Measurements from ENCODE around the gene ZC3H18. TPM values are rescaled to one million over a fixed set of nuclear protein-coding genes. Genes with fewer than 3 reads are reported as not detected.

Gene ZC3H18
- total RNA-seq, 1 donor, result 13.3 TPM

- no peak for DNase-seq (ENCODE audit: low read depth)
- H3K4me3 ChIP-seq (ENCODE audit: low read depth, low read length), result no peak overlapping the region
- TF ChIP-seq CTCF (IDR thresholded peaks at IDR 0.05; ENCODE audit: insufficient read depth, low read length), result no peak
These were observed 65.6 kb downstream of the ZC3H18 start for GRCh38 chr16:88635671-88636319.

GRCh38 chr16:88636488-88637265, 66.5 kb downstream of the ZC3H18 start:
- DNase-seq (ENCODE audit: low read depth), result no peak
- H3K4me3 ChIP-seq (ENCODE audit: low read depth, low read length), result no peak overlapping the region
- TF ChIP-seq CTCF (IDR thresholded peaks at IDR 0.05; ENCODE audit: insufficient read depth, low read length), result no peak

DNA sequence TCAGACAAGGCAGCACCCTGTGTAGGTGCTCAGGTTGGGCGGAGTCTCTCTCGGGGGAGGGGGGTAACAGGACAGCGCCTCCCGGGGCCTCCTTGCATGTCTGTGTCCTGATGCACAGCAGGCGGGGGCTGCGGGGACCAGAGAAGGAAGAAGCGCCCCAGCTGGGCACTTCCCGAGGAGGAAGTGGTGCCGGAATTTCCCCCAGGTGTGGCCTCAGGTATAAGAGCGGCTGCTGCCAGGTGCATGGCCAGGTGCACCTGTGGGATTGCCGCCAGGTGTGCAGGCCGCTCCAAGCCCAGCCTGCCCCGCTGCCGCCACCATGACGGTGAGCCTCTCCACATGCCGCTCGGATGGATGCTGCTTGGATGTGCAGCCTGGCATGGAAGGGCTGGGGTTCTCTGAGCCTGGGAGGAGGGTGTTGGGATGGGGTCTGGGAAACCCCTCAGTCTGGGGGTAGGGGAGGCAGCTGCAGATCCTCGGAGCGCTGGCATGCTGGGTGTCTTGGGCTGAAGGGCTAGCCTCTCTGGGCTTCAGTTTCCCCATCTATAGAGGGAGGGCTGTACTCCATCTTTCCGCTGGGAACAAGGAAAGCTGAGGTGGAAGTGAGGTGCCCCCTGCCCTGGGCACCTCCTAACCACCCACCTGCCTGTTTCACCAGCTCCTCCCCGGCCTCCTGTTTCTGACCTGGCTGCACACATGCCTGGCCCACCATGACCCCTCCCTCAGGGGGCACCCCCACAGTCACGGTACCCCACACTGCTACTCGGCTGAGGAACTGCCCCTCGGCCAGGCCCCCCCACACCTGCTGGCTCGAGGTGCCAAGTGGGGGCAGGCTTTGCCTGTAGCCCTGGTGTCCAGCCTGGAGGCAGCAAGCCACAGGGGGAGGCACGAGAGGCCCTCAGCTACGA, 68.4 kb downstream of the ZC3H18 start, which contains the start of gene IL17C:
TSS of gene IL17C (plus strand) at position 250 of the 908 bp plus-strand sequence. CDS start at position 320, 70 bp downstream.
- no peak for DNase-seq (ENCODE audit: low read depth)
- no peak within 1 kb of the TSS for H3K4me3 ChIP-seq (ENCODE audit: low read depth, low read length)
- TF ChIP-seq CTCF (IDR thresholded peaks at IDR 0.05; ENCODE audit: insufficient read depth, low read length), result no peak

DNA sequence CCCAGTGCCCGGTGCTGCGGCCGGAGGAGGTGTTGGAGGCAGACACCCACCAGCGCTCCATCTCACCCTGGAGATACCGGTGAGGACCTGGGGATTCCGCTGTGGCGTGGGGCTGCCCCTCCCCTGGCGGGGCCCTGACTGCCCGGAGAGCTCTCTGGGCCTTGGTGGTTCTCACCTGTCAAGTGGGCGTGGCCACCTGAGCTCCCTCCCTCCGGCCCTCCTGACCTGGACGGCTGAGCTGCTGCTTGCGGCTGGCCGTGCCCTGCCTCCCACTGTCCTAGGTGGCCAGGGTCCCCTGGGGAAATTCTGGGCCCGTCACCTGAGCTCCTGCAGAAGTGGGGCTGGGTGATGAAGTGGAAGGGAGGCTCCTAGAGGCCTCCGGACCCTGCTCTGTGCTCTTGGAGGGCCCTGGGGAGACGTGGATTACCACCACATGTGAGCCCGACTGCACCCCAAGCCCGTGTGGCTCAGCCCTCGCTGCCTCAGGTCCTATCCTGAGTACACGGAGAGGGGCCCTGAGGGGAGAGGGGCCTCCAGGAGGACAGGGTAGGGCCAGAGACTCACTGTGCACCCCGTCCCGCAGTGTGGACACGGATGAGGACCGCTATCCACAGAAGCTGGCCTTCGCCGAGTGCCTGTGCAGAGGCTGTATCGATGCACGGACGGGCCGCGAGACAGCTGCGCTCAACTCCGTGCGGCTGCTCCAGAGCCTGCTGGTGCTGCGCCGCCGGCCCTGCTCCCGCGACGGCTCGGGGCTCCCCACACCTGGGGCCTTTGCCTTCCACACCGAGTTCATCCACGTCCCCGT, 69.2 kb downstream of the ZC3H18 start:
- TF ChIP-seq CTCF (IDR thresholded peaks at IDR 0.05; ENCODE audit: insufficient read depth, low read length), result no peak
- no peak overlapping the region for H3K4me3 ChIP-seq (ENCODE audit: low read depth, low read length)
- no peak for DNase-seq (ENCODE audit: low read depth)

GRCh38 chr16:88640039-88640495, 69.9 kb downstream of the ZC3H18 start:
- no peak for TF ChIP-seq CTCF (IDR thresholded peaks at IDR 0.05; ENCODE audit: insufficient read depth, low read length)
- H3K4me3 ChIP-seq (ENCODE audit: low read depth, low read length), result no peak overlapping the region
- DNase-seq (ENCODE audit: low read depth), result no peak
